ENCODE data around the gene ZNF8.

GRCh38 chr19:58248886-58249285, 29.9 kb upstream of the ZNF8 start:
- TF ChIP-seq EZH2 (optimal IDR thresholded peaks at IDR 0.05; ENCODE audit: low read depth, low read length) = no peak
- TF ChIP-seq, protein P1, sequence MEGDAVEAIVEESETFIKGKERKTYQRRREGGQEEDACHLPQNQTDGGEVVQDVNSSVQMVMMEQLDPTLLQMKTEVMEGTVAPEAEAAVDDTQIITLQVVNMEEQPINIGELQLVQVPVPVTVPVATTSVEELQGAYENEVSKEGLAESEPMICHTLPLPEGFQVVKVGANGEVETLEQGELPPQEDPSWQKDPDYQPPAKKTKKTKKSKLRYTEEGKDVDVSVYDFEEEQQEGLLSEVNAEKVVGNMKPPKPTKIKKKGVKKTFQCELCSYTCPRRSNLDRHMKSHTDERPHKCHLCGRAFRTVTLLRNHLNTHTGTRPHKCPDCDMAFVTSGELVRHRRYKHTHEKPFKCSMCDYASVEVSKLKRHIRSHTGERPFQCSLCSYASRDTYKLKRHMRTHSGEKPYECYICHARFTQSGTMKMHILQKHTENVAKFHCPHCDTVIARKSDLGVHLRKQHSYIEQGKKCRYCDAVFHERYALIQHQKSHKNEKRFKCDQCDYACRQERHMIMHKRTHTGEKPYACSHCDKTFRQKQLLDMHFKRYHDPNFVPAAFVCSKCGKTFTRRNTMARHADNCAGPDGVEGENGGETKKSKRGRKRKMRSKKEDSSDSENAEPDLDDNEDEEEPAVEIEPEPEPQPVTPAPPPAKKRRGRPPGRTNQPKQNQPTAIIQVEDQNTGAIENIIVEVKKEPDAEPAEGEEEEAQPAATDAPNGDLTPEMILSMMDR (IDR thresholded peaks at IDR 0.05; ENCODE audit: low read length) = no peak
- no peak for TF ChIP-seq EZH2phosphoT487 (IDR thresholded peaks at IDR 0.05; ENCODE audit: low read length)
